K562 (cell line): ENCODE measurements around the gene TNMD. TPM values are rescaled to one million over a fixed set of nuclear protein-coding genes. Genes with fewer than 3 reads are reported as not detected.

Experiments
- ATAC-seq: fragments of 200-7000 bp; cut with Tn5 transposase; 3 replicates; pipeline ENCODE4 v1.9.1; 2020; ENCODE audit warnings: moderate library complexity
- BruUV-seq: library from RNA; stranded (reverse); fragments of 400-500 nt; replicated peaks from 2 replicates; lab custom pipeline; 2021; lab: Mats Ljungman, UMichigan
- CTCF ChIA-PET: fragments of 300-600 bp; formaldehyde crosslinking; extraction: SDS; loops from one replicate; lab custom pipeline; 2021; ENCODE audit warnings: low intra/inter-chr PET ratio; lab: Yijun Ruan, JAX
- POLR2A ChIA-PET: fragments of 300-600, 350-650 bp; sonication (Branson Sonifier 250); formaldehyde crosslinking; extraction: SDS; loops from one replicate; lab custom pipeline; 2021; ENCODE audit warnings: antibody characterized with exemption, inconsistent platforms; lab: Yijun Ruan, JAX
- DNase-seq, 4 experiments: peaks; one replicate each; pipeline versions ENCODE4 v3.0.0 to v3.0.0-alpha.2; 2011 to 2018; ENCODE audit warnings: low spot score in 3 of 4, mixed read lengths in 3 of 4; ENCODE audit errors: extremely low read depth in 1 of 4
- FAIRE-seq: peaks from 2 replicates; lab custom pipeline; 2011; peaks lifted over from hg19 to GRCh38; lab: Jason Lieb, UNC
- H2AFZ ChIP-seq: 2 replicates; pipeline ENCODE4 v1.6.0; 2011; ENCODE audit warnings: low read depth, low read length, control low read depth, inconsistent platforms
- H3K27ac ChIP-seq: fragments of 200-600 bp; 3 replicates; pipeline ENCODE4 v1.8.0; 2011; ENCODE audit warnings: low read depth, mild to moderate bottlenecking, control low read depth, inconsistent platforms, low read length, moderate library complexity, mixed read lengths; ENCODE audit errors: extremely low read depth
- H3K27me3 ChIP-seq, 2 experiments: fragments of 300-600 bp in 1 of 2; 2 replicates in 1 of 2; 3 replicates in 1 of 2; pipeline versions ENCODE4 v1.6.0 to v1.8.0; 2011; ENCODE audit warnings: inconsistent platforms in 2 of 2, low read length in 2 of 2, mild to moderate bottlenecking in 1 of 2, mixed read lengths in 1 of 2, moderate library complexity in 1 of 2; ENCODE audit not compliant: control insufficient read depth in 2 of 2, insufficient read depth in 2 of 2
- H3K36me3 ChIP-seq: fragments of 300-600 bp; 3 replicates; pipeline ENCODE4 v1.8.0; 2011; ENCODE audit warnings: mild to moderate bottlenecking, low read length, inconsistent platforms; ENCODE audit not compliant: control insufficient read depth, insufficient read depth
- H3K4me1 ChIP-seq, 2 experiments: fragments of 200-600 bp in 1 of 2; replicated peaks in 1 of 2; 2 replicates in 1 of 2; 3 replicates in 1 of 2; pipeline versions ENCODE4 v1.5.1 to v1.8.0; 2011; ENCODE audit warnings: inconsistent platforms in 2 of 2, low read length in 2 of 2, mild to moderate bottlenecking in 1 of 2, mixed read lengths in 1 of 2, moderate library complexity in 1 of 2; ENCODE audit not compliant: control insufficient read depth in 2 of 2, insufficient read depth in 2 of 2
- H3K4me2 ChIP-seq: 2 replicates; pipeline ENCODE4 v1.6.1; 2011; ENCODE audit warnings: low read length, control low read depth, inconsistent platforms, mixed read lengths; ENCODE audit not compliant: insufficient read depth
- H3K4me3 ChIP-seq: fragments of 200-600 bp; sonication (generic), shearing (Covaris generic); 2 replicates; pipeline ENCODE4 v1.5.1; 2016; ENCODE audit warnings: control low read depth, inconsistent platforms
- H3K79me2 ChIP-seq: fragments of 200-600 bp; 3 replicates; pipeline ENCODE4 v1.8.0; 2011; ENCODE audit warnings: low read length, inconsistent platforms; ENCODE audit not compliant: control insufficient read depth, insufficient read depth
- H3K9ac ChIP-seq, 2 experiments: 2 replicates each; pipeline versions ENCODE4 v1.6.0 to v1.6.1; 2011; ENCODE audit warnings: low read depth in 2 of 2, low read length in 2 of 2, control low read depth in 1 of 2, inconsistent platforms in 1 of 2, mild to moderate bottlenecking in 1 of 2, mixed read lengths in 1 of 2; ENCODE audit not compliant: insufficient read depth in 1 of 2
- H3K9me1 ChIP-seq: one replicate; pipeline ENCODE4 v1.6.0; 2011; ENCODE audit warnings: inconsistent platforms, mild to moderate bottlenecking, low read length, moderate library complexity; ENCODE audit not compliant: control insufficient read depth, insufficient read depth
- H3K9me3 ChIP-seq: replicated peaks from 2 replicates; pipeline ENCODE4 v1.5.1; 2011; ENCODE audit warnings: low read depth, low read length, inconsistent platforms; ENCODE audit not compliant: control insufficient read depth, insufficient read depth
- H4K20me1 ChIP-seq: replicated peaks from 2 replicates; pipeline ENCODE4 v1.6.1; 2011; ENCODE audit warnings: low read length, inconsistent platforms, mixed read lengths; ENCODE audit not compliant: control insufficient read depth, insufficient read depth
- ATF3 ChIP-seq, 2 experiments: fragments of 450-650 bp in 1 of 2; sonication (generic) in 1 of 2; formaldehyde crosslinking in 1 of 2; IDR thresholded peaks in 1 of 2; conservative IDR thresholded peaks in 1 of 2; 2 replicates each; pipeline versions ENCODE4 v1.6.1 to v1.8.1; 2016 to 2023; ENCODE audit warnings: mild to moderate bottlenecking in 2 of 2, moderate library complexity in 2 of 2, inconsistent platforms in 1 of 2, missing genetic modification reagents in 1 of 2
- DDX20 ChIP-seq: fragments of 450-650 bp; IDR thresholded peaks from 2 replicates; pipeline ENCODE4 v1.6.1; 2016; ENCODE audit warnings: missing genetic modification characterization, low read depth, mild to moderate bottlenecking, missing compliant biosample characterization, moderate library complexity
- FOSL1 ChIP-seq: fragments of 200-800 bp; sonication (Bioruptor generic); conservative IDR thresholded peaks from 2 replicates; pipeline ENCODE4 v1.6.1; 2016; ENCODE audit warnings: missing genetic modification characterization, missing compliant biosample characterization
- FOXP1 ChIP-seq: sonication (generic); formaldehyde crosslinking; IDR thresholded peaks from 2 replicates; pipeline ENCODE4 v1.8.0; 2022; ENCODE audit warnings: mild to moderate bottlenecking, missing genetic modification reagents
- HOMEZ ChIP-seq: fragments of 250-450 bp; sonication (Bioruptor Pico); IDR thresholded peaks from 2 replicates; pipeline ENCODE4 v1.4.0; 2020; ENCODE audit warnings: mild to moderate bottlenecking, moderate library complexity
- MAFG ChIP-seq: fragments of 450-650 bp; conservative IDR thresholded peaks from 2 replicates; pipeline ENCODE4 v1.6.1; 2016; ENCODE audit warnings: missing genetic modification characterization, missing compliant biosample characterization
- NFE2 ChIP-seq: IDR thresholded peaks from 2 replicates; pipeline ENCODE4 v1.6.1; 2014; ENCODE audit warnings: antibody characterized with exemption, low read depth
- NFIC ChIP-seq: fragments of 450-650 bp; IDR thresholded peaks from 2 replicates; pipeline ENCODE4 v1.6.1; 2017; ENCODE audit warnings: mild to moderate bottlenecking, inconsistent platforms
- NR4A1 ChIP-seq, 2 experiments: fragments of 250-450 bp in 1 of 2; fragments of 450-650 bp in 1 of 2; sonication (Bioruptor Pico) in 1 of 2; IDR thresholded peaks; 2 replicates each; pipeline versions ENCODE4 v1.4.0 to v1.6.1; 2016 to 2020; ENCODE audit warnings: mild to moderate bottlenecking in 2 of 2, missing compliant biosample characterization in 1 of 2, missing genetic modification characterization in 1 of 2, moderate library complexity in 1 of 2
- RNF219 ChIP-seq: fragments of 250-450 bp; sonication (Bioruptor Pico); IDR thresholded peaks from 2 replicates; pipeline ENCODE4 v1.5.0; 2022; ENCODE audit warnings: mild to moderate bottlenecking
- USF1 ChIP-seq: sonication (generic); formaldehyde crosslinking; IDR thresholded peaks from 2 replicates; pipeline ENCODE4 v1.9.0; 2022; ENCODE audit warnings: mild to moderate bottlenecking, missing genetic modification reagents
- ZNF444 ChIP-seq: fragments of 250-450 bp; sonication (Bioruptor Pico); IDR thresholded peaks from 2 replicates; pipeline ENCODE4 v1.4.0; 2020; ENCODE audit warnings: mild to moderate bottlenecking, moderate library complexity
- ZNF445 ChIP-seq: fragments of 250-450 bp; sonication (Bioruptor Pico); IDR thresholded peaks from 2 replicates; pipeline ENCODE4 v1.4.0; 2020; ENCODE audit warnings: low read depth, mild to moderate bottlenecking, moderate library complexity
- ZNF707 ChIP-seq: fragments of 250-450 bp; sonication (Bioruptor Pico); conservative IDR thresholded peaks from 2 replicates; pipeline ENCODE4 v1.8.0; 2022; ENCODE audit warnings: inconsistent platforms, mild to moderate bottlenecking, moderate library complexity
- WGBS: fragments of 100-300 bp; shearing (Covaris generic); methylation state at CpG from one replicate; pipeline ENCODE4 v1.1.6; 2016; ENCODE audit warnings: low coverage, mixed read lengths; ENCODE audit not compliant: insufficient coverage; ENCODE audit errors: missing lambda C conversion rate; 5-methylcytosine and 5-hydroxymethylcytosine counted together
- in situ Hi-C: fragments of 300-500 bp; cut with MboI; formaldehyde crosslinking; loops from 4 replicates; pipeline ENCODE4 v1.15.0; 2018; ENCODE audit warnings: inconsistent platforms, mixed read lengths
- intact Hi-C: fragments of 100-400 bp; cut with micrococcal nuclease; formaldehyde crosslinking; loops from 2 replicates; pipeline ENCODE4 v1.14.2; 2022
- polyA plus RNA-seq, 8 experiments: library from polyadenylated mRNA; depleted of rRNA in 4 of 8; stranded (reverse) in 5 of 8; unstranded in 3 of 8; fragments of >200 nt; fragmentation: Nextera tagmentation in 2 of 8; fragmentation: Illumina TruSeq in 1 of 8; extraction: Ambion mirVana in 2 of 8; extraction: Trizol in 1 of 8; gene quantifications; 2 replicates each; pipeline versions ENCODE4 v1.2.1 to v1.2.3, GENCODE V29; 2011 to 2014; ENCODE audit warnings: inconsistent platforms in 1 of 8, missing spikeins in 1 of 8
- total RNA-seq, 7 experiments: library from RNA; depleted of rRNA in 6 of 7; stranded (reverse); fragments of >200 nt in 6 of 7; fragmentation: Illumina TruSeq in 2 of 7; extraction: Trizol in 2 of 7; gene quantifications; 2 replicates each; pipeline versions ENCODE4 v1.2.1 to v1.2.3, GENCODE V29; 2011 to 2021; ENCODE audit warnings: low replicate concordance in 1 of 7

TNMD gene
- total and polyA plus RNA-seq, 9 of the 15 experiments (the other 6 are each of a cell fraction or from before 2014, with no cell fraction given): not detected

GRCh38 chrX:100643956-100644860 lies 59.5 kb downstream of the TNMD start, which contains the start of gene SRPX2:
SRPX2 (plus strand) TSS chrX:100644199; CDS start chrX:100646323, 2,124 bp downstream.
- DNase-seq (peak in 1 of 4 experiments; percentile 1), FAIRE-seq (no peak), ATAC-seq (no peak)
- H3K4me1 ChIP-seq: no peaks in the 10 kb centered on the region
- in situ Hi-C loops: no loop called here
- intact Hi-C loops: no loop called here
- no peak within 1 kb of the TSS for H3K27ac ChIP-seq
- H3K36me3 ChIP-seq: no peaks in the 10 kb centered on the region
- no peaks in the 10 kb centered on the region for H3K9me1 ChIP-seq
- H3K79me2 ChIP-seq: no peaks in the 10 kb centered on the region
- 1% methylated on average over 10 of the region's 11 CpGs for WGBS
- no peaks in the 10 kb centered on the region for H4K20me1 ChIP-seq
- H3K9me3 ChIP-seq: no peaks in the 10 kb centered on the region
- no peak within 1 kb of the TSS for H2AFZ ChIP-seq
- no peak within 1 kb of the TSS for H3K4me2 ChIP-seq
- TF ChIP-seq ZNF707 (CRISPR knock-in tag) (no peak), NR4A1 (CRISPR knock-in tag; IDR thresholded peaks at IDR 0.05) (no peak), NR4A1 (tag; IDR thresholded peaks at IDR 0.05) (no peak), FOXP1 (no peak), DDX20 (tag) (no peak), HOMEZ (CRISPR knock-in tag) (no peak), ZNF444 (CRISPR knock-in tag) (no peak), USF1 (CRISPR knock-in tag) (no peak), FOSL1 (tag) (peak; percentile 70), NFE2 (0 out of 2 replicates have a peak, but pooled peaks have one; percentile 12), RNF219 (CRISPR knock-in tag) (no peak), NFIC (no peak), ZNF445 (CRISPR knock-in tag) (no peak), ATF3 (IDR thresholded peaks at IDR 0.05) (peak; percentile 21; the same call in 1 of the 2 replicates), ATF3 (CRISPR knock-in tag; conservative IDR thresholded peaks at IDR 0.05) (no peak), MAFG (tag) (peak; percentile 46)
- no peak within 1 kb of the TSS for H3K9ac ChIP-seq
- ChIA-PET POLR2A (no interaction called here), CTCF (no interaction called here)
- no peak within 1 kb of the TSS for H3K4me3 ChIP-seq
- BruUV-seq: no TSS peak
- no peaks in the 10 kb centered on the region for H3K27me3 ChIP-seq
